Breast epithelium (tissue), 3 donors: ENCODE measurements around the gene KRT35.

ENCODE experiments used
- CTCF ChIP-seq, 3 donors: fragments of 450-650 bp; IDR thresholded peaks; one replicate each; pipeline ENCODE4 v1.5.1; 2016 to 2017; ENCODE audit warnings: antibody characterized with exemption in 3 of 3, mild to moderate bottlenecking in 3 of 3, moderate library complexity in 3 of 3
- POLR2A ChIP-seq: fragments of 450-650 bp; IDR thresholded peaks from one replicate; pipeline ENCODE4 v1.6.1; 2016; ENCODE audit warnings: antibody characterized with exemption, mild to moderate bottlenecking, moderate library complexity
- POLR2AphosphoS5 ChIP-seq, 3 donors: sonication (generic); formaldehyde crosslinking; IDR thresholded peaks; one replicate each; pipeline ENCODE4 v1.6.1; 2017; ENCODE audit warnings: antibody characterized with exemption in 3 of 3

- TF ChIP-seq CTCF (IDR thresholded peaks at IDR 0.05) = no peak
- TF ChIP-seq POLR2A = no peak
- no peak for TF ChIP-seq POLR2AphosphoS5 (IDR thresholded peaks at IDR 0.05)
These were observed 17.2 kb downstream of the KRT35 start for GRCh38 chr17:41463746-41464145.
